ENCODE measurements around the gene TSPAN9. TPM values are rescaled to one million over a fixed set of nuclear protein-coding genes. Genes with fewer than 3 reads are reported as not detected.

Gene TSPAN9
- total RNA-seq, 4 donors from 2014 or later: 13.7 to 35.4 (median 26.7) TPM

- no peak for TF ChIP-seq POLR2AphosphoS5 (IDR thresholded peaks at IDR 0.05)
- H3K9me3 ChIP-seq: no peaks in the 10 kb centered on the region
- H3K27me3 ChIP-seq: no peaks in the 10 kb centered on the region
- H3K4me1 ChIP-seq: peaks cover 35 to 82% (median 39%) of the 10 kb centered on the region in 4 donors
- no peak overlapping the region for H3K4me3 ChIP-seq
- WGBS: 93% methylated on average over 26 of the region's 26 CpGs
- DNase-seq (ENCODE audit: extremely low spot score): no peak
- no peak overlapping the region for H3K27ac ChIP-seq (replicated peaks in 1 of 4)
- H3K36me3 ChIP-seq: no peaks in the 10 kb centered on the region
- intact Hi-C loops (cut with DNase I): no loop called here
These were observed 179.0 kb downstream of the TSPAN9 start for GRCh38 chr12:3256103-3256631.

- no peaks in the 10 kb centered on the region for H3K27me3 ChIP-seq
- 80% methylated on average over 7 of the region's 7 CpGs for WGBS
These were observed 180.2 kb downstream of the TSPAN9 start for GRCh38 chr12:3257411-3257810.

DNA sequence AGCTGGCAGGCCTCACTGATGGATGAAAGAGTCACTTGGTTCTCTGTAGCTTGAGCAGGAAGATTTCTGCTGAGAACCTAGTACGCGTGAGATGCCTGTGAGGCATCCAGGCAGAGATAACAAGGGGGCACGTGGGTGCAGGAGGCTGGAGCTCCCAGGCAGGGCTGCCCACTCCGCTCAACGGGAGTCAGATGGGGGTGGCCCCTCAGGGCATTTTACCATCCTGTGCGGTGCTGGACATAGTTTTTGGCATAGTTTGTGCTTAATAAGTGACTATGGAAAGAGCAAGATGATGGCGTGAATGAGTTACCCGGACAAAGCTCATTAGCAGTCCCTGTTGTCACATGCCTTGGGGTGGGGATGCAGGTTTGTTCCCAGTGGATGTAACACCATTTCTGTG is 182.8 kb downstream of the TSPAN9 start:
- whole genome bisulfite sequencing: 89% methylated on average over 8 of the region's 8 CpGs

More at GRCh38 chr12:3257411-3257810, 180.2 kb downstream of the TSPAN9 start:
- Histone ChIP-seq H3K4me1 (peaks cover 34 to 80% (median 39%) of the 10 kb centered on the region in 4 donors), H3K4me3 (no peak overlapping the region), H3K27ac (replicated peaks in 1 of 4) (no peak overlapping the region), H3K9me3 (no peaks in the 10 kb centered on the region), H3K36me3 (no peaks in the 10 kb centered on the region)
- DNase-seq (ENCODE audit: extremely low spot score): no peak
- TF ChIP-seq POLR2AphosphoS5 (IDR thresholded peaks at IDR 0.05): no peak
- TF ChIP-seq, protein P1, sequence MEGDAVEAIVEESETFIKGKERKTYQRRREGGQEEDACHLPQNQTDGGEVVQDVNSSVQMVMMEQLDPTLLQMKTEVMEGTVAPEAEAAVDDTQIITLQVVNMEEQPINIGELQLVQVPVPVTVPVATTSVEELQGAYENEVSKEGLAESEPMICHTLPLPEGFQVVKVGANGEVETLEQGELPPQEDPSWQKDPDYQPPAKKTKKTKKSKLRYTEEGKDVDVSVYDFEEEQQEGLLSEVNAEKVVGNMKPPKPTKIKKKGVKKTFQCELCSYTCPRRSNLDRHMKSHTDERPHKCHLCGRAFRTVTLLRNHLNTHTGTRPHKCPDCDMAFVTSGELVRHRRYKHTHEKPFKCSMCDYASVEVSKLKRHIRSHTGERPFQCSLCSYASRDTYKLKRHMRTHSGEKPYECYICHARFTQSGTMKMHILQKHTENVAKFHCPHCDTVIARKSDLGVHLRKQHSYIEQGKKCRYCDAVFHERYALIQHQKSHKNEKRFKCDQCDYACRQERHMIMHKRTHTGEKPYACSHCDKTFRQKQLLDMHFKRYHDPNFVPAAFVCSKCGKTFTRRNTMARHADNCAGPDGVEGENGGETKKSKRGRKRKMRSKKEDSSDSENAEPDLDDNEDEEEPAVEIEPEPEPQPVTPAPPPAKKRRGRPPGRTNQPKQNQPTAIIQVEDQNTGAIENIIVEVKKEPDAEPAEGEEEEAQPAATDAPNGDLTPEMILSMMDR (IDR thresholded peaks at IDR 0.05): no peak
- no peak for TF ChIP-seq POLR2A (IDR thresholded peaks at IDR 0.05; ENCODE audit: low read depth)
- no peak for TF ChIP-seq EP300 (IDR thresholded peaks at IDR 0.05)
- intact Hi-C loops (cut with DNase I): no loop called here

GRCh38 chr12:3261782-3262359 is 184.7 kb downstream of the TSPAN9 start:
- no peak overlapping the region for H3K4me3 ChIP-seq
- H3K27me3 ChIP-seq: no peaks in the 10 kb centered on the region
- DNase-seq (ENCODE audit: extremely low spot score): no peak
- WGBS: 58% methylated on average over 6 of the region's 11 CpGs
- H3K4me1 ChIP-seq: peaks cover 13 to 61% (median 18%) of the 10 kb centered on the region in 4 donors
- intact Hi-C loops (cut with DNase I): no loop called here
- H3K27ac ChIP-seq (replicated peaks in 1 of 4): no peak overlapping the region
- no peaks in the 10 kb centered on the region for H3K9me3 ChIP-seq
- TF ChIP-seq POLR2A (IDR thresholded peaks at IDR 0.05; ENCODE audit: low read depth): no peak
- TF ChIP-seq, protein P1 (IDR thresholded peaks at IDR 0.05): peak in 1 of 3 experiments; percentile 16
- peaks cover 0 to 6% (median under 1%) of the 10 kb centered on the region in 4 donors for H3K36me3 ChIP-seq

More for the DNA sequence above, 182.8 kb downstream of the TSPAN9 start:
- no peak for TF ChIP-seq POLR2A (IDR thresholded peaks at IDR 0.05; ENCODE audit: low read depth)
- no peak for TF ChIP-seq EP300 (IDR thresholded peaks at IDR 0.05)
- no peak for TF ChIP-seq POLR2AphosphoS5 (IDR thresholded peaks at IDR 0.05)
- TF ChIP-seq, protein P1 (IDR thresholded peaks at IDR 0.05): no peak
- Histone ChIP-seq H3K4me1 (peaks cover 13 to 74% (median 19%) of the 10 kb centered on the region in 4 donors), H3K27ac (replicated peaks in 1 of 4) (no peak overlapping the region), H3K9me3 (no peaks in the 10 kb centered on the region), H3K36me3 (peaks cover 0 to 3% (median 0%) of the 10 kb centered on the region in 4 donors), H3K27me3 (no peaks in the 10 kb centered on the region), H3K4me3 (no peak overlapping the region)
- DNase-seq (ENCODE audit: extremely low spot score): no peak
- intact Hi-C loops (cut with DNase I): no loop called here

DNA sequence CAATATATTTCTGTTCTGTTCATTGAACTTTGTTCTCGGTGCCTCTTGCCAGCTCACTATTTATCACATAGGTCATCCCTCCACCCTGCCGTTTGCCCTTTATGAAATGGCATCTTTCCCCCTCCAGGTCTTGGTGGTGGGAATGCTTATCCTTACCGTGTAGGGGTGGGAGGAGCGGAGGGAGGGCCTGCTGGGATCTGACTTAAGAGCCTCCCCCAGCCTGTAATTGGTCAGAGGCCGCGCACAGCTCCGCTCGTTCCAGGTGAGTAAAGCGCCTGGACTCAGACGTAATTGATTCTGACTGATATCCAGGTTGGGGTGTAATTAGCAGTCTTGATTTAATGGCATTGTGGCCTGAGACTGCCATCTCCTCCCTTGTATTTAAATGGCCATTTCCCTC is 185.3 kb downstream of the TSPAN9 start:
- TF ChIP-seq POLR2A (IDR thresholded peaks at IDR 0.05; ENCODE audit: low read depth) (no peak), POLR2AphosphoS5 (IDR thresholded peaks at IDR 0.05) (no peak), EP300 (IDR thresholded peaks at IDR 0.05) (no peak)
- TF ChIP-seq, protein P1 (IDR thresholded peaks at IDR 0.05): no peak
- Histone ChIP-seq H3K4me1 (peaks cover 13 to 63% (median 18%) of the 10 kb centered on the region in 4 donors), H3K36me3 (peaks cover 0 to 7% (median 3%) of the 10 kb centered on the region in 4 donors), H3K27ac (replicated peaks in 1 of 4) (no peak overlapping the region), H3K27me3 (no peaks in the 10 kb centered on the region), H3K4me3 (no peak overlapping the region), H3K9me3 (no peaks in the 10 kb centered on the region)
- no peak for DNase-seq (ENCODE audit: extremely low spot score)
- intact Hi-C loops (cut with DNase I): no loop called here
- WGBS: 82% methylated on average over 10 of the region's 10 CpGs
